ENCODE data around the gene NPAS2.

Gene NPAS2

DNA sequence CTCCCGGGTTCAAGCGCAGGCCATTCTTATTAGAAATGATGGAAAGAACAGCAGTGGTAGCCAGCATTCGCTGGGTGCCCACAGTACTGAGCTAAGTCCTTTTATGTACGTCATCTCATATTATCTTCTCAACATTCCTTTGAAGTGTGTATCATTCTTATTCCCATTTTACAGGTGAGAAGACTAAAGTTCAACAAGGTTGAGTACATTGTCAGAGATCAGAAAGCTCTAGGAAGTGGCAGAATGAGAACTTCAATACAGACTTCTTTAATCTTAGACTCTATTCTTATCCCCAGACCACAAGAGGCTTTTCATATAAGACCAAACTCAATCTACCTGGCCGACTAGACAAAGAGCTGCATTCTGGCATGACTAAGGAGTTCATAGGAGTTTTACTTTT, 86.7 kb downstream of the NPAS2 start:
- no peak for DNase-seq (ENCODE audit: low spot score)

DNA sequence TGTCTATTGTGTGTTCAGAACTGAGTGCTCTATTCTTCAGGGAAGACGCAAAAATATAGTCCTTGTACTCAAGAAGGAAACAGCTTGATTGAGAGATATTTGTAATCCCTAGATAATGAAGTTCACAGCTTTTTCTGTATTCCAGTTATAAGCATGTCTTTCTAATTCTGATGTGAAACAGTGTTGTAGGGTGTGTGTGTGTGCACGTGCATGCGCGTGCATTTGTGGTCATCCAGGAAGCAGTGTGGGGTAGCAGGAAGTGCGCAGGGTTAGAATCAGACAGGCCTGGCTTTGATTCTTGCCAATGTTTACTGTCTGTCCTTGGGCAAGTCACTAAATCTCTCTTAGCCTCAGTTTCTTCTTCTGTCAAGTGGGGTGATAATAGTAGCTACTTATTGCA, 87.9 kb downstream of the NPAS2 start:
- no peak for DNase-seq (ENCODE audit: low spot score)

DNA sequence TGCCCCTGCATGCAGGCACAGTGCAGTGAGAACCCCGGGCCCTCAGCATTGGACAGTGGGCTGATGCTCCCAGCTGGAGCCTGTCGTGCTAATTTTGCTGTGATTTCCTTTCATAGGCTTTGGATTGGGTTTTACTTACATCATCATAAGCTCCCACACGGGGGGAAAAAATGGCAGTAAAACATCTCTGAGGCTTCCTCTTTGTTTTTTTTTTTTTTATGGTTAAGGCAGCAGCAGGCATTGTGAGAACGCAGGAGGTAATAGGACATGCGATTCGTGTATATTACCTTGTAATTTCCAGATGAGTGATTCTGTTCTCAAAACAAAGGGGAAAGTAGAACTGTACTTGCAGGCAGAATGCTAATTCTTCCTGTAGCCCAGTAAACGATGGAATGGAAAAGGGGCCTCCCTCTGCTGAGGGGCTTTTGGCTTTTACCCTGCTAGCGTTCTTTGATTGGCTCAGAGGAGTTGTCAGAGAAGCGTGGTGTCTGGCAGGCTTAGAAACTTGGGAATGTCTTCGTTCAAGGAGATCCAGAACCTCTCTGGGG, 89.7 kb downstream of the NPAS2 start:
- DNase-seq (ENCODE audit: low spot score), result peak; percentile 42

DNA sequence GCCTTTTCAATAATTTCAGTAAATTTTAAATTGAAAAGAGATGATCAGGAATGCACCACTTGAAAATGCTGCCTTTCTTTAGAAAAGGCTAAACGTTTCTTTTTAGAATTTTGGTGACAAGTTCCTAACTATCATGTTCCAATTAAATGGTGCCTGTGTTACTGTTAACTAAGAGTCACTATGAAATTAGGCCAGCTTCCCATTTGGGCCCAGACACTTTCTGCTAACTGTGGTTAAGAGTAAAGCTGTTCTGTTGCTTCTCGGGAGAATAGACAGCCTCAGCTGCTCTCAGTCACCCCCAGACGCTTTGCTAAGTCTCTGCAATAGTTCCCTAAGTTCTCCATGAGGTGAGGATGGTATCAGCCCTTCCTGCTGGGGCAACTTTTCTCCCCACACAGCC, 90.2 kb downstream of the NPAS2 start:
- no peak for DNase-seq (ENCODE audit: low spot score)

DNA sequence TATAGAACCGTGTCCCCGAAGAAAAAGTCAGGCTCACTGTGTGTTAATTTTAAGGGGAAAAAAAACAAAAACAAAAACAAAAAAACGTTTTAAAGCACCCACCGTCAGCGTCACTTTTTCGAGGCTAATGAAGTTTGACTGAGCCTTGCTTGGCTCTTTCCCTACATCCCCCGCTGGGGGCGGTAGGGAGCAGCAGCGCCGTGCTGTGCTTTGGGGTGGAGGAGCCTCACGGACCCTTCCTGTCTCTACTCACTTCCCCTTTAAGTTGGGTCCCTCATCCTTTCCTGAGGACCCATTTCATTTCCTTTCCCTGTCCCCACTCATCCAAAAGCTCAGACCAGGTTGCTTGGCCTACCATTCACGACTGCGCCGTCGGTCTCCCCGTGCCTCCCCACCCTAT, 99.4 kb downstream of the NPAS2 start:
- DNase-seq (ENCODE audit: low spot score), result no peak

DNA sequence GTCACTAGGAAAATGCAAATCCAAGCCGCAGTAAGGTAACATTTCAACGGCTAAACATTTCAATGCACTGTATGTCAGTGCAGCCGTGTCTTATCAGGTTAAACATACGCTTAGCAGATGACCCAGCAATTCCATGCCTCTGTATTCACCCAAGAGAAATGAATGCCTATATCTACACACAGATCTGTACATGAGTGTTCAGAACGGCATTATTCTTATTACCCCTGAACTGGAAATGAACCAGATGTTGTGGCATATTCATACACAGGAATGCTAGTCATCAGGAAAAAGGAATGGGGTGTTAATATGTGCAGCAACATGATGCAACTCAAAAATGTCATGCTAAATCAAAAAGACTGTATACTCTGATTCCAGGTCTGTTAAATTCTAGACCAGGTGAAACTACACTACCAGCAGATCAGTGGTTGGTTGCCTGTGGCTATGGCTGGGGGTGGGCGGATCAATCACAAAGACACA, 101.8 kb downstream of the NPAS2 start:
- no peak for DNase-seq (ENCODE audit: low spot score)

DNA sequence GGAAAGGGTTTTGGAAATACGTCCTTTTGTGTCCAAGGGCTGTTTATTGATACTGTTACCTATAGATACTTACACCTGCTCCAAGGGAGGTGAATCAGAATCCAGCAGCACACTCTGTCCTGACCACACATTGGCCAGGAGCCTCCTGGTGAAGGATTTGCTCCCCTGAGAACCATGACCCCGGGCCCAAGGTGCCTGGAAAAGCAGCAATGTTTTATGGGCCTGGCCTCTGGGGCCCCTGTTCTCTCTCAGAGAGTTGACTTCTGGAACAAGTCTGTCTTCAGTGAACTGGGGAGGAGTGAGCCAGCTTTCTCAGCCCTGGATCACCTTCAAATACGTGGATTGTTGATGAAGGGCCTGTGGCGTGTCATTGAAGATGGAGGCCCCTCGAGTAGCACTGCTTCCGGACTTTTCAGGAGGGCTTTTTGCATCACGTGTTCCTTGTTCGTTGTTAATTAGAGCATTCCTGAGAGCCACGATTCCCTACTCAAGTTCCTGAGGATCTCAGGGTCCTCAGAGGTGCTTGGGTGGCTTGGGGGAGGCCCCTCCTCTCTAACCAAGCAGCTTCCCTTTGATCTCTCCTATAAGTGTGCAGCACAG, 103.6 kb downstream of the NPAS2 start:
- DNase-seq (ENCODE audit: low spot score), result peak; percentile 21

DNA sequence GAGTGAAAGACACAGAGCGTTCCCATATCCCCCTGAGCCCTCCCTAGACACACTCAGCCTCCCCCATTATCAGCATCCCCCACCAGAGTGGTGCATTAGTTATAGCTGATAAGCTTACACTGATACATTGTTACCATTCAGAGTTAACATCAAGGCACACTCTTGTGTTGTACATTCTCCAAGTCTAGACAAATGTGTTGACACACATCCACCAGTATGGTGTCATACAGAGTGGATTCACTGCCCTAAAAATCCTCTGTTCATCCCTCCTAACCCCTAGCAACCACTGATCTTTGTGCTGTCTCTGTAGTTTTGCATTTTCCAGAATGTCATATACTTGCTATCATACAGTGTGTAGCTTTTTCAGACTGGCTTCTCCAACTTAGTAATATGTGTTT, 104.2 kb downstream of the NPAS2 start:
- DNase-seq (ENCODE audit: low spot score), result peak; percentile 5

DNA sequence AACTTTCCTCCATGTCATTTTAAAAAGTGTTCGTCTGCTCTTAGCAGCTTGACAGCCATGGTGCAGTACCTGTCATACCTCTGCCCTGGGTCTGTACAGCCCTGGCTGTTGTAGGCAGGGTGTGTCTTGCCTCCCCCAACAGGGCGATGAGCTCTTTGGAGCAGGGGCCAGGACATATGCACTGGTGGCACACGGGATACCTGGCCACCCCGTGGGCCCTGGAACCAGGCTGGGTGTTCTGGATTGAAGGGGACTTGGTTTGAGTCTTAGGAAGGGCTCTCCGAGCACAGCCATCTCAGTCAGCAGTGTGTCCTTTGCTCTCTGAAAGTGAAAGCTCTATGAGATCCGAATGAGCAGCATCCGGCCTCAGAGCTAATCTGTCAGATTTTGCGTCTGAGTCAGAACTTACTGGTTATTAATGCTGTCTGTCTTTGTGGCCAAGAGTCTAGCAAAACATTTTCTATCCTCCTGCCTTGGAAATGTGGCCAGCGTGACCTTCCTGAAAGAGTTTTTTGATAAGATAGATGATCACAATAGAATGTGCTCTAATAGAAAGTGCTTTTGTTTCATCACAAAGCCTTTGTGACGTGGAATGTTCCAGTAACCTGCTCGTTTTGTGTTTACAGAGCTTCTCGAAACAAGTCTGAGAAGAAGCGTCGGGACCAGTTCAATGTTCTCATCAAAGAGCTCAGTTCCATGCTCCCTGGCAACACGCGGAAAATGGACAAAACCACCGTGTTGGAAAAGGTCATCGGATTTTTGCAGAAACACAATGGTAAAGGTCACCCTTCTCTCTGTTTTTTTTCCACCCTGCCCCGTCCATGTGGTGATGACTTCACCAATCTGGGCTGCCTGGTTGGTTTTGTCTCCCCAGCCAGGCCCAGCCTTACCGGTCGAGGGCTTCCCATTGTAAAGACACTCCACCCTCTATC, 104.8 kb downstream of the NPAS2 start:
- DNase-seq (ENCODE audit: low spot score), result peak; percentile 20

DNA sequence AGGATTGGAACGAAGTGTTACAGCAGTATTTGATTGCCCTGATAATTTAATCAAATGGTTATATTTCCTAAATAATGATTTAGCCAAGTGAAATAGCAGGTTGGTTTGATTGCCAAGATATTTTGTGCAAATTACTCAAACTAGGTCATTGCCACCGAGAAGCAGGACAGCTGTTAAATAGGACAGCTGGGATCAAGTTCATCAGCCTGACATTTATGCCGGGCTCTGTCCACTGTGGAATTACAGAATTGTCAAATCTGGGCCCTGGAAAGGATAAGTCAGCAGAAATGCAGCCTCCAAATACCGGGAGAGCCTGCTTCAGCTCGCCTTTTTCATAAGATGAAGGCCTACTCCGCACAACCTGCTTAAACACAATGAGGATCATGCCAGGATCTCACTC, 108.3 kb downstream of the NPAS2 start:
- DNase-seq (ENCODE audit: low spot score), result no peak

DNA sequence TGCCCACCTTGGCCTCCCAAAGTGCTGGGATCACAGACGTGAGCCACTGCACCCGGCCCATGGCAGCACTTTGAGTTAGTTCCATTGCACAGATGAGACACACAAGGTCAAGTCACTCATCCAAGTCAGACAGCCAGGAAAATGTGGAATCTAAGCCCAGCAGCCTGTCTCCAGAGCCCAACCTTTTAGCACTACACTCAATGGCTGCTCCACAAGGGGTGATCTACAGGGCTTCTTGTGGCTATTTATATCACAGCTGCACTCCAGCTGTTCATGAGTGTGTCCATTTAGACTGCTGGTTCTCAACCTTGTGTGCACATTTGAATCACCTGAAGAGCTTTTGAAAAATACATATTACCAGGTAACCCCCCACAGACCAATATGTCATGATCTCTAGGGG, 109.2 kb downstream of the NPAS2 start:
- no peak for DNase-seq (ENCODE audit: low spot score)

DNA sequence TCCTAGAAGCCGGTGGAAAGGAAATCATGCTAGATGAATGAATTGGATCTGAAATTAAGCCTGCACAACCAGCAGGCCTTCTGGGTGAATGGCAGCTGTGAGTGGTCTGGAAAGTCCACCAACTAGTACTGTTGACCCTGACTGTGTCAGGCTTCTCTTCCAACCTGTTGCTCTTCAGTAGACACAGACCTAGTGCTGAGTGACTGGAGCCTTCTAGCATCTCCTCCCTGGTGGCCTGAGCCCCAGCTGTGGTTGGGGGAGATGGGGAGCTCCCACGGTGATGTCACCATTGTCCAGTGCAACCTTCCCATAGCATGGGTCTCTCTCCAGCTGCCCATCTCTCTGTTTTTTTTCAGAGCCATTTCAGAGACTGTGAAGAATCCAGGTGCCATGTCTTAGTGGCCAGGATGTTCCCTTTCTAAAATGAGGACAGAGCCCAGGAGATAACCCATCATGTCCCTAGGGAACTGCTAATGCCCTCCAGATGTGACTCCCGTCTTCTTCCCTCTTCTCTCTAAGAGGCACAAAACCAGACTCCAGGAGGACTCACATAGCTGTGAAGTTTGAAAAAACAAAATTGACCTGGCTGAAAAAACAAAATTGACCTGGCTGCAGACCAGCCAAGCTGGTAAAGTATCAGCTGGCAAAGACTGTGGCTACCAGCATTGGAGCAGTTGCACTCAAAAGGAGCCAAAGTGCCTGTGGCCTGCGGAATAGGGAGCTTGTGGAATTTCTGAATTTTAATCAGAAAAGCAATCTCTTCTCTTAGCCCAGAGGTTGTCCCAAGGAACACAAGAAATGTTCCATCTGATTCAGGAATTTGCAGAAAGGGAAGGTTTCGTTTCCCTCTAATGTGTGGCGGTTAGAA, 114.8 kb downstream of the NPAS2 start:
- DNase-seq (ENCODE audit: low spot score), result peak; percentile 6

DNA sequence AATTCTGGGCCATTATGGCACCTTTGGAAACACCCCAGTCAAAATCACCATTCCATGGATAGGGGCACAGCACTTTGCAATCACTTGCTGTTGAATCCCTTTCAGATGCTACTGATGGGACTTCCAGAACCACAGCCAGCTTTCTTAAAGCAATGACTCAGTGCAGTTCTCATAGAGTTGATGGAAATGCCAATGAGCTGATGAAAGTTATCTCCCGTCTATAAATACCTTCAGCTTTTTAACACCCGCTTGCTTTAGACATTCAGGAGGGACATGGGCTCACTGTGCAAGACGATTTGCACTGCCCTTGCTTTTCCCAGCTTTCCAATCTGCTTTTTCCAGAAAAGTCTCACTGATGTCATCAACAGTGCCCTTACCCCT, 115.4 kb downstream of the NPAS2 start:
- DNase-seq (ENCODE audit: low spot score), result peak; percentile 13

DNA sequence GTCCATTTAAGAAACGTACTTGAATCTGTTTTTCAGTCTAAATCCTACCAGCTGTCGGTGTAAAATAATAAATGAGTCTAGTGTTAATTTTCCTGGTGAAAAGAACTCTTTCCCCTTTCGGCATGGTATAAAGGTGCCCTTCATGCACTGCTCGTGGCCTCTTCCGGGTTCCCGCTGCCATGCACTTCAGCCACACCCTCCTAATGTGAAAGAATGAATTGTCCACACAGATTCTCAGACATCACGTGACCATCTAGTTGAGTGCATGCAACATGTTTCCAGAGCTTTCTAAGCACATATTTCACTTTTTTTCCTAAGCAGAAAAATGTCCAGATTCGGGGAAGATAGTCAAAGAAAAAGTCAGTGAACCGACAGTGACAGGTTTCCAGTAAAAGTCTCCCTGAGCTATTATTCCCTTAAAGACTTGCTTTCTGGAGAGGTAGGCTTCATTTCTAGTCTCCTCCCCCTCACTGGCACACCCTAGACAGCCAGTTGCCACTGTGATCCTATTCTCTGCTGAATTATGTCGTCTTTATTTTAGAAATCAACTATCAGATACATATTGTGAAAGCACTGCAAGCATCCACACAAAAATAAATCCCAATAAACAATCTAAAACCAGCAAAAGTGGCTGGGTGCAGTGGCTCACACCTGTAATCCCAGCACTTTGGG, 116.3 kb downstream of the NPAS2 start:
- DNase-seq (ENCODE audit: low spot score), result peak; percentile 5

DNA sequence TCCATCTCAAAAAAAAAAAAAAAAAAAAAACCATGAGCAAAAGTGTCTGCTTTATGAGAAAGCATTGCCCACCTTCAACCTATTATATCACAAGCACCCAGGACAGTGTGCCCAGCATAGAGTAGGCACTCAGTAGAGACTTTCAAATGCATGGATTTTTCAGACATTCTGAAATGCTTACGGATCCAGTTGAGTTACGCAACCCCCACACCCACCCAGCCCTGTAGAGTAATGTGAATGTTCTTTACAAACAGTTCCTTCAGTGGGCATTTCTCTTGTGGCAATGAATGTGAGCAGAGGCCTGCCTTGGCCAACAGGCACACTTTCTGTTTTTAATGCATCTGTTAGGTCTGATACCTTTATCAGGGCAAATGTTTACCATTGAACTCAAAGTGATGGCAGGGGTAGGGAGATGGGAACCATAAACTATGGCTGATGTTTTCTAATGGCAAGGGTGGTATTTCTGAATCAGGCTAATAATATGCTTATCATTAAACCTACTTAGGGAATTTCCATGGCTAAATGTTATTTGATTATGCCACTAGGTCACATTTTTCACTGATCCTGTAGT, 117.1 kb downstream of the NPAS2 start:
- no peak for DNase-seq (ENCODE audit: low spot score)

DNA sequence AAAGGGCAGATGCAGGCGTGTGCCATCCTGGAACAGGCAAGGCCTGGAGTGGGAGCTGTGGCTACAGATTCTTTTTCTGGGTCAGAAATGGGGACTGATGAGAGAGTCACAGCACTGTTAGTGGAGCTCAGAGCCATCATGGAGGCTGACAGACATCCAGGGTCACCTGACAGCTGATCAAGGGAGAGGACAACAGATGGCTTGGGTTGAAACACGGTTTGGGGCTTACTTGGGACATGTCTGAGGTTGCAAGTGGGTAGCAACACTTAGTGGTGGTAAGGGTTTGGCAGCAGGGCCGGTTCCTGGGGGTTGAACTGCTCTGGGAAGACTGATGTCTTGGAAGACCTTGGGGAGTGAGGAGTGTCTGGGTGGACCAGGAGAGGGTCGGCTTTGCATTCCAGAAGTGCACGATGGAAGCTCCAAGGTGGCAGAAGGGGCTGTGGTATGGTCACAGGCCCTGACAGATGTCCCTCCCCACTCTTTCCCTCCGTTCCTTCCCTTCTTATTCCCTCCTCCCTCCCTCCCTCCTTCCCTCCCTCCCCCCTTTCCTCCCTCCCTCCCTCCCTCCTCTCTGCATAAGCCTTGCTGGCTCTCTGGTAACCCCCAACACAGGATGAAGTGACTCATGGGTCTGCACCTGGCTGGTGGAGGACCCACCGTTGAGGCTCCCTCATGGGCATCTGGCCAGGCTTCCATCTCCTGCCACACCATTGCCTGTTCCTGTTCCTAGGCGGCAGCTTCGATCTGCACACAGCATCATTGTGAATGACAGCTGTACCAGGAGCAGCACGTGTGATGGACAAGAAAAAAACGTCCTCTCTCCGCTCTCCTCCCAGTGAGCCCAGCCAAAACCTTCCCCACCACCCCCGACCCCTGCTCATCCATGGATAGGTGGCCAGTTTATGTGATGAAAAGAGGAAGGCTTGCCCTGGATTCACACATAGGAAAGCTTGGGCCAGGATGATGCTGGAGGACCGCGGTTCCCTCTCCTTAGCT, 118.4 kb downstream of the NPAS2 start:
- peak; percentile 25 for DNase-seq (ENCODE audit: low spot score)

DNA sequence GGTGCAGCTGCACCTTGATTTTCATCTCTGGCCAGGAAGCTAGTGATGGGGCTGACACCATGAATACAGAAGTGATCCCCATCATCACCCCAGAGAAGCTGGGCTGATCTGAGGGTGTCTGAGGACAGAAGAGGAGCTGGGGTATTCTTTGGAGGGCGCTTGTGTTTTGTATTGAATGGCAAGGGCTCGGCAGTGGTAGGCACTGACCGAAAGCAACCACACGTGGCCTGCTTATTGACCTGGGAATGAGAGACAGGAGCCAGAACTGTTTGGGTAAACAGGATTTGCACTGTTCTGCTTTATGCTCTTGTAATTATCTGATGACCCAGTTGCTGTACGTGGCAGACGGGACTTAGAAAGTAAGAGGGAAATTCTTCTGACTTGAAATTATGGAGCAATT, 119.5 kb downstream of the NPAS2 start:
- no peak for DNase-seq (ENCODE audit: low spot score)

DNA sequence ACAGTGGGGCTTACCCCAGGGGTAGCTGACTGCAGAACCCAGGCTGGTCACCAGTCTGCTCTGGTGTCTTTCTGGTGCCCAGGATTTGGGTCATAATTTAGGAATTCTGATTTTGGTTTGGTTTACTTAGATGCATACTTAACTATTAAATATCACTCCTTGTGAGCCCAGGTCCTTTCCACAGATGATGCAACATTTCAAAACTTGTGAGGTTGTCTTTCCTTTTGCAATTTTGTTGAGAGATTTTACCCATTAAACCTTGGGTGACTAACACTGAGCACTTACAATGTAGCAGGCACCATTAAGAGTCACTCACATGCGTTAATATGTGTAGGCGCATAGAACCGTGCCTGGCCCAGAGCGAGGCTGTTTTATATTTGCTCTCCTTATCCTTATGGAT, 120.3 kb downstream of the NPAS2 start:
- DNase-seq (ENCODE audit: low spot score), result peak; percentile 22

DNA sequence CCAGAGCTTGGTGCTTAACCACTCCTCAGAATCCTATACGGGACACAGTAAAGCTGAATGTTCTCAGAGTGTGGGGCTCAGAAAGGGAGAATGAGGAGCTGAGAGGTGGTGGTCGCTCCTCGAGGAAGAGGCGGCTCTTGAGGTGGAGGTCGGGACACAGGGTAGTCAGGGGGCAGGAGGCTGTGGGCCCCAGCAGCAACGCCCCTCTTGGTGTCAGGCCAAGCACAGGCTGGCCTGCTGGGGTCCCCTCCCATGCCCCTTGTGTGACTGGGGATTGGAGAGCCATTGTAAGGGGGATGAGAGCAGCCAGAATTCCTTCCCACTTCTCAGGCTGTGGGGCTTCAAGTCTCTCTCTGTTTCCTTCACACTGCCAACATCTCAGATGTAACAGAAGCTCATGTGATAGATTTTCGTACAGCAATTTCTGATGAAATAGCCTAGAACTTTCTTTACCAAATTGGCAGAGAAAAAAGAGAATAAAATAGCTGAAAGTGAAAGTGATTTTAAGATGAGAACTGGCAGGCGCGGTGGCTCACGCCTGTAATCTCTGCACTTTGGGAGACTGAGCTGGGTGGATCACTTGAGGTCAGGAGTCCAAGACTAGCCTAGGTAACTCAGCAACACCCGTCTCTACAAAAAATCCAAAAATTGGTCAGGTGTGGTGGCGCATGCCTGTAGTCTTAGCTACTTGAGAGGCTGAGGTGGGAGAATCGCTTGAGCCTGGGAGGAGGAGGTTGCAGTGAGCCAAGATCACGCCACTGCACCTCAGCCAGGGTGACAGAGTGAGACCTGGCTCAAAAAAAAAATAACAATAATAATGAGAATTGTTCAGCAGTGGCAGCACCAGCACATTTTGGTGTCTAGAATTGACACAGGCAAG, 121.1 kb downstream of the NPAS2 start:
- DNase-seq (ENCODE audit: low spot score), result peak; percentile 11
